GM12864 (cell line): ENCODE measurements around the gene TM2D3.

Experiments used
- DNase-seq: peaks from one replicate; pipeline ENCODE4 v3.0.0-alpha.2; 2011; ENCODE audit warnings: low read depth
- H3K4me3 ChIP-seq: 2 replicates; pipeline ENCODE4 v1.5.1; 2011; ENCODE audit warnings: mild to moderate bottlenecking, low read depth, low read length, control low read depth
- CTCF ChIP-seq: IDR thresholded peaks from 2 replicates; pipeline ENCODE4 v1.5.1; 2011; ENCODE audit warnings: low read depth, mild to moderate bottlenecking, moderate library complexity, low read length, control low read depth, inconsistent platforms; ENCODE audit errors: missing control alignments

Gene TM2D3

DNA sequence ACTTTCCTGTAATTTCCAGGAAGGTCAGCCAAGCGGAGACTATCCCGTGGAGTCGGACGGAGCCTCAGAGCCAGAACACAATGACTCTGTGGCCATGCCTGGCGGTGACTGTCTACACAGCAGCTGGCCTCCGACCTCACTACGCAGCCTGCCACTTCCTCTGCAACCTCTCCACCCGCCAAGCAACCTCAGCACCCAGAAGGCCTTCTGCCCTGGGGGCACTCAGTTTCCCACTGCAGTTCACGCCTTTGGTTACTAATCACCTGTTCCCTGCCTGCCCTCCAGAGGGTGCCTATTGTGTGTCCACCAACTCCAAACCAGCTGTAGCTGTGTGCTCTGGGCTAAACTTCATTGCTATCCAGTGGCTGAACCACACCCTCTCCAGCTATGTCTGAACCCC is 44.0 kb downstream of the TM2D3 start:
- TF ChIP-seq CTCF = no peak
- no peak for DNase-seq
- H3K4me3 ChIP-seq = no peak overlapping the region

DNA sequence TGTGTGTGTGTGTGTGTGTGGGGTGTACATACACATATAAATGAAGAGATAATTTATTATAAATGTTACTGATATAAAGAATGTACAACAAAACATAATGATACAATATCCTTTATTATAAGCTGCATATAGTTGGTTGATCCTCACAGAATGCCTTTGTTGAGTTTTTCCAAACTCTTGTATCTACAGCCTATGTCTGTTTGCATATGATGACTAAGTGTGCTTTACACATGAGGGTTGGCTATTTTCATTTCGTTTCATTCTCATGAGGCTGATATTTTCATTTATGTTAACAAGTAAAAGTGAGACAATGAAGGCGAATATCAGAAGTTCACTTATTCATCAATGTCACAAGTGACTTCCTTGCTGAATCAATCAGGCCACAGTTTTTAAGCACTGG is 45.1 kb downstream of the TM2D3 start:
- no peak overlapping the region for H3K4me3 ChIP-seq
- DNase-seq = no peak
- no peak for TF ChIP-seq CTCF

DNA sequence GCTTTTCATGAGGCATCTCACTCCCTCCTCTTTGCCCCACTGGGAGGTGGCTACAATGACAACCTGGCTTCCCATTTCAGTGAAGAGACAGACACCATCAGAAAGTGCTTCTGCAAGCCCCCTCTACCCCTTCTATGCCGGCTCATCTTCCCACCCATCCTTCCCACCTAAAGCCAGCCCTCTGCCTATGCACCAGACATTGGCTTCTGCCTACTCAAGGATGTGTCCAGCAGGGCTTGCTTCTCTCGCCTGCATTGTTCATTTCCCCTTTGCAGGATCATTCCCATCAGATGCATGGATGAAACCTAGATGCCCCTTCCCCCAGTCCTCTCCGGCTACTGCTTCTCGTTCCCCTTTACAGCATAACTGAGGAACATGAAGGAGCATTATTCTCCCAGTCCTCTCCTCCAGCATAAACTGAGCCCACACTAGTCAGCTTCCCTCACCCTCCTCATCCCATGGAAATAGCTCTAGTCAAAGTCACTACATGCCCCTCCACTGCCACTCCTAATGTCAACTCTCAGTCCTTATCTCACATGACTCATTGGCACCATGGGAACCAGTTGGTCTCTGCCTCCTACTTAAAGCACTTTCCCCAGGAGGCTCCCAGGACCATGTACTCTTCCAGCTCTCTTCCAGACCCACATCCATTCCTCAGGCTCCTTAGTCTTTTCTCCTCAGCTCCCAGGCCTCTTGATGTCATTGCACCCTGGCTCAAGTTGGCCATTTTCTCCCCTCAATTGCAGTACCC is 47.9 kb downstream of the TM2D3 start:
- H3K4me3 ChIP-seq = no peak overlapping the region
- no peak for TF ChIP-seq CTCF
- DNase-seq = no peak

GRCh38 chr15:101602801-101603200 is 49.4 kb downstream of the TM2D3 start:
- DNase-seq = no peak
- TF ChIP-seq CTCF = no peak
- no peak overlapping the region for H3K4me3 ChIP-seq

- H3K4me3 ChIP-seq = no peak overlapping the region
- TF ChIP-seq CTCF = no peak
- no peak for DNase-seq
These were observed 52.1 kb downstream of the TM2D3 start for GRCh38 chr15:101600035-101600434.

GRCh38 chr15:101599091-101599490 is 53.1 kb downstream of the TM2D3 start:
- no peak overlapping the region for H3K4me3 ChIP-seq
- no peak for TF ChIP-seq CTCF
- DNase-seq = no peak

DNA sequence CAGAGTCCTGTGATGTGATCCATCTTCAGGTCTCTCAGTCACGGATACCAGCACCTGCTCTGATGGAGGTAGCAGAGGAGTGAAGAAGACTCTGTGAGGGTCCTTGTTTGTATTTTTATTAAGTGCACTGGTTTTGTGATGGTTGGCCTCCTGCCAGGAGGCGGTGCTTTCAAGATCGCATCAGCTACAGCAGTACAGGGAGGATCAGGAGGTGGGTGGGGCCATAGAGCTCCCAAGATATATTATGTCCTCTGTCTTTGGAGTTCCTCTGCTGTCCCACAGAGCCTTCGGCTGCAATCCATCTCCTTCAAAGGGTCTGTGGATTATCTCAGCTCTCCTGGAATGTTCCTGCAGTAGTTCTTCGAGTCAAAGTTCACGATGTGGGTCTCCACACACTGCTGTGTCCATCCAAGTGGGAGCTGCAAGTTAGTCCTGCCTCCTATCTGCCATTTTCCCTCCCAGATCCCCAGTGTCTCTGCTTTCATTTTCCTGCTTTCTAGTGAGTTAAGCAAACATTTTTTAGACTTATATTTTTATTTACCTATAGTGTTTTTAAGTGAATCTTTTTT is 54.7 kb downstream of the TM2D3 start:
- no peak for TF ChIP-seq CTCF
- no peak overlapping the region for H3K4me3 ChIP-seq
- no peak for DNase-seq
